Mucosa of rectum (tissue), 2 donors: ENCODE data around the gene PRRT1B.
"Not testable (repeated sequence)": the region's sequence is repeated elsewhere in the genome, so short reads cannot be mapped to it uniquely, and the experiment has no call there.

ENCODE experiments used
- H3K27ac ChIP-seq, 2 donors: one replicate each; pipeline ENCODE4 v1.7.0; 2013; ENCODE audit warnings: inconsistent platforms in 2 of 2, low read depth in 2 of 2, low read length in 2 of 2
- H3K27me3 ChIP-seq, 2 donors: one replicate each; pipeline ENCODE4 v1.7.0; 2013; ENCODE audit warnings: low read length in 2 of 2; ENCODE audit not compliant: control insufficient read depth in 2 of 2, insufficient read depth in 2 of 2
- H3K36me3 ChIP-seq, 2 donors: one replicate each; pipeline ENCODE4 v1.7.0; 2013; ENCODE audit warnings: low read length in 2 of 2; ENCODE audit not compliant: control insufficient read depth in 2 of 2, insufficient read depth in 2 of 2
- H3K4me1 ChIP-seq, 2 donors: one replicate each; pipeline ENCODE4 v1.7.0; 2013; ENCODE audit warnings: low read length in 2 of 2, mild to moderate bottlenecking in 1 of 2; ENCODE audit not compliant: control insufficient read depth in 2 of 2, insufficient read depth in 2 of 2
- H3K4me3 ChIP-seq, 2 donors: one replicate each; pipeline ENCODE4 v1.7.0; 2013; ENCODE audit warnings: low read length in 2 of 2
- H3K9ac ChIP-seq, 2 donors: one replicate each; pipeline ENCODE4 v1.7.0; 2013; ENCODE audit warnings: low read length in 2 of 2, low read depth in 1 of 2, mild to moderate bottlenecking in 1 of 2
- H3K9me3 ChIP-seq, 2 donors: one replicate each; pipeline ENCODE4 v1.7.0; 2013; ENCODE audit warnings: low read length in 2 of 2; ENCODE audit not compliant: control insufficient read depth in 2 of 2
- donor health status: healthy.
- donor health status: Normal muscosa, but diverticular disease.

The PRRT1B gene

GRCh38 chr9:131530546-131530919 lies 14.8 kb upstream of the PRRT1B start:
- H3K9me3 ChIP-seq: no peaks in the 10 kb centered on the region
- H3K27me3 ChIP-seq: peaks cover 0 to under 1% of the 10 kb centered on the region in 2 donors
- peaks cover 27 to 35% of the 10 kb centered on the region in 2 donors for H3K36me3 ChIP-seq
- H3K4me3 ChIP-seq: peak overlapping the region; percentile 66 to 81
- H3K4me1 ChIP-seq: peaks cover 9 to 12% of the 10 kb centered on the region in 2 donors
- peak overlapping the region; percentile 80 to 87 for H3K9ac ChIP-seq
- H3K27ac ChIP-seq: peak overlapping the region in 1 of 2 donors; percentile 58

GRCh38 chr9:131530920-131531832 lies 14.1 kb upstream of the PRRT1B start, which contains the start of gene UCK1:
Gene UCK1, minus strand, starts transcription at chr9:131531263. Its CDS starts 89 bp downstream, at chr9:131531174.
- Histone ChIP-seq H3K27ac (peak within 1 kb of the TSS in 1 of 2 donors; percentile 58), H3K27me3 (peaks cover 0 to 4% of the 10 kb centered on the region in 2 donors), H3K4me1 (peaks cover 9 to 12% of the 10 kb centered on the region in 2 donors), H3K4me3 (peak within 1 kb of the TSS; percentile 66 to 81), H3K36me3 (peaks cover 21 to 29% of the 10 kb centered on the region in 2 donors), H3K9ac (peak within 1 kb of the TSS; percentile 80 to 87), H3K9me3 (no peaks in the 10 kb centered on the region)

- Histone ChIP-seq H3K9me3 (no peaks in the 10 kb centered on the region), H3K36me3 (no peaks in the 10 kb centered on the region), H3K4me1 (peaks cover 9 to 12% of the 10 kb centered on the region in 2 donors), H3K27ac (no peak overlapping the region), H3K4me3 (no peak overlapping the region), H3K27me3 (peaks cover 0 to 4% of the 10 kb centered on the region in 2 donors), H3K9ac (no peak overlapping the region)
These were observed 10.5 kb upstream of the PRRT1B start for GRCh38 chr9:131534721-131535237.

GRCh38 chr9:131537946-131538345 lies 7.4 kb upstream of the PRRT1B start:
- no peak overlapping the region for H3K27ac ChIP-seq
- H3K27me3 ChIP-seq: peaks cover 0 to 4% of the 10 kb centered on the region in 2 donors
- no peaks in the 10 kb centered on the region for H3K36me3 ChIP-seq
- H3K9ac ChIP-seq: no peak overlapping the region
- H3K4me1 ChIP-seq: peaks cover 3 to 4% of the 10 kb centered on the region in 2 donors
- H3K4me3 ChIP-seq: no peak overlapping the region
- H3K9me3 ChIP-seq: no peaks in the 10 kb centered on the region

GRCh38 chr9:131539223-131539923 lies 6.0 kb upstream of the PRRT1B start:
- H3K36me3 ChIP-seq: no peaks in the 10 kb centered on the region

GRCh38 chr9:131543141-131543540 lies 2.2 kb upstream of the PRRT1B start:
- Histone ChIP-seq H3K4me1 (peaks cover 0 to 7% of the 10 kb centered on the region in 2 donors), H3K9me3 (peaks cover 5 to 6% of the 10 kb centered on the region in 2 donors), H3K36me3 (no peaks in the 10 kb centered on the region), H3K4me3 (no peak overlapping the region), H3K9ac (no peak overlapping the region), H3K27ac (no peak overlapping the region), H3K27me3 (peaks cover 4% of the 10 kb centered on the region in 2 donors)

More at GRCh38 chr9:131539223-131539923, 6.0 kb upstream of the PRRT1B start:
- peaks cover 3 to 4% of the 10 kb centered on the region in 2 donors for H3K4me1 ChIP-seq
- no peak overlapping the region for H3K4me3 ChIP-seq
- H3K27ac ChIP-seq: no peak overlapping the region
- peaks cover 0 to 4% of the 10 kb centered on the region in 2 donors for H3K27me3 ChIP-seq
- no peak overlapping the region for H3K9ac ChIP-seq
- peaks cover 5 to 6% of the 10 kb centered on the region in 2 donors for H3K9me3 ChIP-seq

GRCh38 chr9:131545786-131546335 lies 538 bp downstream of the PRRT1B start:
- Histone ChIP-seq H3K36me3 (no peaks in the 10 kb centered on the region), H3K27ac (no peak overlapping the region), H3K4me1 (peaks cover 0 to 7% of the 10 kb centered on the region in 2 donors), H3K27me3 (peaks cover 4% of the 10 kb centered on the region in 2 donors), H3K9ac (peak overlapping the region in 1 of 2 donors; percentile 60), H3K4me3 (peak overlapping the region; percentile 57 to 60), H3K9me3 (peaks cover 5 to 6% of the 10 kb centered on the region in 2 donors)

- no peak overlapping the region for H3K27ac ChIP-seq
- peaks cover 5 to 6% of the 10 kb centered on the region in 2 donors for H3K9me3 ChIP-seq
- H3K4me3 ChIP-seq: peak overlapping the region; percentile 57 to 60
- H3K27me3 ChIP-seq: peaks cover 4% of the 10 kb centered on the region in 2 donors
- no peaks in the 10 kb centered on the region for H3K36me3 ChIP-seq
- peak overlapping the region in 1 of 2 donors; percentile 60 for H3K9ac ChIP-seq
- H3K4me1 ChIP-seq: peaks cover 0 to 7% of the 10 kb centered on the region in 2 donors
These were observed 1.2 kb downstream of the PRRT1B start for GRCh38 chr9:131546336-131547084.

GRCh38 chr9:131549186-131549585 lies 3.9 kb downstream of the PRRT1B start:
- H3K4me3 ChIP-seq, H3K9ac ChIP-seq, H3K36me3 ChIP-seq, H3K27me3 ChIP-seq, H3K27ac ChIP-seq, H3K9me3 ChIP-seq, H3K4me1 ChIP-seq: not testable (repeated sequence)
